SK-N-SH (cell line): ENCODE results near the gene SORBS2. TPM values are rescaled to one million over a fixed set of nuclear protein-coding genes. Genes with fewer than 3 reads are reported as not detected.

Experiments
- CTCF ChIA-PET: fragments of 300-600, 350-600 bp; formaldehyde crosslinking; extraction: SDS; loops from one replicate; lab custom pipeline; 2021; lab: Yijun Ruan, JAX
- POLR2A ChIA-PET: fragments of 350-600 bp; sonication (Branson Sonifier 250); formaldehyde crosslinking; extraction: SDS; loops from one replicate; lab custom pipeline; 2020; ENCODE audit warnings: antibody characterized with exemption, inconsistent platforms; lab: Yijun Ruan, JAX
- DNase-seq: peaks from one replicate; pipeline ENCODE4 v3.0.0; 2012
- H2AFZ ChIP-seq: fragments of 200-600 bp; sonication (generic); 2 replicates; pipeline ENCODE4 v1.8.1; 2016; ENCODE audit warnings: antibody characterized with exemption, mild to moderate bottlenecking, low read depth
- H3F3A ChIP-seq: fragments of 200-600 bp; sonication (generic); replicated peaks from 2 replicates; pipeline ENCODE3; 2016; ENCODE audit warnings: antibody characterized with exemption, mild to moderate bottlenecking; ENCODE audit not compliant: insufficient read depth
- H3K27ac ChIP-seq, 2 experiments: fragments of 200-500 bp in 1 of 2; fragments of 200-600 bp in 1 of 2; sonication (Bioruptor generic) in 1 of 2; sonication (generic), shearing (Covaris generic) in 1 of 2; 2 replicates each; pipeline versions ENCODE4 v1.5.1 to v1.6.1; 2014 to 2016; ENCODE audit warnings: low read depth in 2 of 2, inconsistent platforms in 1 of 2, low read length in 1 of 2, mild to moderate bottlenecking in 1 of 2, mixed read lengths in 1 of 2
- H3K27me3 ChIP-seq: fragments of 200-600 bp; sonication (generic), shearing (Covaris generic); 2 replicates; pipeline ENCODE4 v1.6.1; 2016; ENCODE audit warnings: mixed run types; ENCODE audit not compliant: insufficient read depth
- H3K36me3 ChIP-seq, 2 experiments: fragments of 200-500 bp in 1 of 2; fragments of 200-600 bp in 1 of 2; sonication (Bioruptor generic) in 1 of 2; sonication (generic) in 1 of 2; replicated peaks in 1 of 2; 2 replicates each; pipeline versions ENCODE3 to v1.5.1; 2014 to 2016; ENCODE audit warnings: low read length in 1 of 2, mild to moderate bottlenecking in 1 of 2; ENCODE audit not compliant: insufficient read depth in 2 of 2, control insufficient read depth in 1 of 2
- H3K4me1 ChIP-seq, 2 experiments: fragments of 200-500 bp in 1 of 2; fragments of 200-600 bp in 1 of 2; sonication (Bioruptor generic) in 1 of 2; sonication (generic), shearing (Covaris generic) in 1 of 2; 2 replicates each; pipeline versions ENCODE4 v1.5.1 to v1.6.1; 2014 to 2016; ENCODE audit warnings: low read depth in 1 of 2, low read length in 1 of 2, mixed run types in 1 of 2; ENCODE audit not compliant: insufficient read depth in 2 of 2, control insufficient read depth in 1 of 2
- H3K4me2 ChIP-seq: fragments of 200-600 bp; sonication (generic), shearing (Covaris generic); 2 replicates; pipeline ENCODE4 v1.6.1; 2017; ENCODE audit warnings: mixed run types
- H3K4me3 ChIP-seq, 2 experiments: fragments of 200-500 bp in 1 of 2; fragments of 200-600 bp in 1 of 2; sonication (Bioruptor generic) in 1 of 2; sonication (generic), shearing (Covaris generic) in 1 of 2; 2 replicates each; pipeline versions ENCODE4 v1.5.1 to v1.8.1; 2014 to 2016; ENCODE audit warnings: low read depth in 2 of 2, inconsistent platforms in 1 of 2, low read length in 1 of 2, mild to moderate bottlenecking in 1 of 2, mixed read lengths in 1 of 2, moderate library complexity in 1 of 2
- H3K79me2 ChIP-seq: fragments of 200-600 bp; sonication (generic); 2 replicates; pipeline ENCODE4 v1.8.1; 2017; ENCODE audit warnings: mild to moderate bottlenecking; ENCODE audit not compliant: insufficient read depth
- H3K9ac ChIP-seq: fragments of 200-600 bp; sonication (generic); 2 replicates; pipeline ENCODE4 v1.6.1; 2017; ENCODE audit warnings: mixed run types
- H3K9me2 ChIP-seq: fragments of 200-600 bp; sonication (generic); 2 replicates; pipeline ENCODE4 v1.6.1; 2017; ENCODE audit warnings: mixed run types
- H3K9me3 ChIP-seq: fragments of 200-600 bp; sonication (generic); 2 replicates; pipeline ENCODE4 v1.6.1; 2017; ENCODE audit warnings: mixed run types, mild to moderate bottlenecking, moderate library complexity
- H4K20me1 ChIP-seq: fragments of 200-600 bp; sonication (generic); 2 replicates; pipeline ENCODE4 v1.6.1; 2017; ENCODE audit warnings: mild to moderate bottlenecking, mixed run types; ENCODE audit not compliant: insufficient read depth
- EZH2phosphoT487 ChIP-seq: fragments of 200-600 bp; sonication (generic); IDR thresholded peaks from 2 replicates; pipeline ENCODE4 v1.6.1; 2017; ENCODE audit warnings: low read depth, mixed run types, mild to moderate bottlenecking, antibody characterized with exemption, moderate library complexity, borderline replicate concordance
- FOXJ3 ChIP-seq: sonication (generic); formaldehyde crosslinking; IDR thresholded peaks from 2 replicates; pipeline ENCODE4 v1.5.1; 2020; ENCODE audit warnings: mild to moderate bottlenecking, missing genetic modification reagents
- GABPA ChIP-seq: IDR thresholded peaks from 2 replicates; pipeline ENCODE4 v1.4.0; 2012; ENCODE audit warnings: low read depth, mild to moderate bottlenecking
- JUND ChIP-seq: IDR thresholded peaks from 2 replicates; pipeline ENCODE4 v1.4.0; 2012
- MXI1 ChIP-seq: IDR thresholded peaks from 2 replicates; pipeline ENCODE4 v1.6.1; 2012; ENCODE audit warnings: mild to moderate bottlenecking, low read depth, low read length, improper control_type of control experiment
- RFX5 ChIP-seq: IDR thresholded peaks from 2 replicates; pipeline ENCODE4 v1.6.1; 2012; ENCODE audit warnings: mild to moderate bottlenecking, improper control_type of control experiment, low read length
- SMC3 ChIP-seq: IDR thresholded peaks from 2 replicates; pipeline ENCODE4 v1.6.1; 2012; ENCODE audit warnings: low read depth, low read length, improper control_type of control experiment
- TCF12 ChIP-seq: IDR thresholded peaks from 2 replicates; pipeline ENCODE4 v1.4.0; 2012
- TEAD4 ChIP-seq: IDR thresholded peaks from 2 replicates; pipeline ENCODE4 v1.4.0; 2012; ENCODE audit warnings: mild to moderate bottlenecking, borderline replicate concordance; ENCODE audit not compliant: insufficient read depth
- USF1 ChIP-seq: IDR thresholded peaks from 2 replicates; pipeline ENCODE4 v1.4.0; 2012; ENCODE audit warnings: low read depth, borderline replicate concordance
- YY1 ChIP-seq: IDR thresholded peaks from 2 replicates; pipeline ENCODE4 v1.4.0; 2012; ENCODE audit warnings: low read depth, mild to moderate bottlenecking
- WGBS: methylation state at CpG from one replicate; pipeline ENCODE4 v1.1.6; 2017; ENCODE audit warnings: low lambda C conversion rate; 5-methylcytosine and 5-hydroxymethylcytosine counted together
- polyA plus RNA-seq, 3 experiments: library from polyadenylated mRNA; depleted of rRNA; stranded (reverse); fragments of >200 nt; gene quantifications; 2 replicates each; pipeline ENCODE4 v1.2.3, GENCODE V29; 2012
- TF ChIP-seq, protein P1 (sequence below): fragments of 150-350 bp; IDR thresholded peaks from 2 replicates; pipeline ENCODE4 v1.6.1; 2016; ENCODE audit warnings: mild to moderate bottlenecking, low read depth, low read length
- TF ChIP-seq, protein P2 (sequence below): IDR thresholded peaks from 2 replicates; pipeline ENCODE4; 2012

Gene SORBS2
- polyA plus RNA-seq, 1 of the 3 experiments (the other 2 are of a cell fraction): 2.5 TPM

- no peaks in the 10 kb centered on the region for H4K20me1 ChIP-seq
- no peak overlapping the region for H3K4me2 ChIP-seq
- H3K36me3 ChIP-seq: no peaks in the 10 kb centered on the region
- no peak for DNase-seq
- ChIA-PET POLR2A (no interaction called here), CTCF (no interaction called here)
- no peaks in the 10 kb centered on the region for H3K9me3 ChIP-seq
- H3K9me2 ChIP-seq: no peaks in the 10 kb centered on the region
- no peaks in the 10 kb centered on the region for H3K27me3 ChIP-seq
- H3K9ac ChIP-seq: no peak overlapping the region
- H3K4me3 ChIP-seq: no peak overlapping the region
- H3F3A ChIP-seq: peaks cover 3% of the 10 kb centered on the region
- H3K27ac ChIP-seq: no peak overlapping the region
- peaks cover 0 to 6% of the 10 kb centered on the region in 2 experiments; a peak in 3 of 4 replicates for H3K4me1 ChIP-seq
- TF ChIP-seq SMC3: no peak
- TF ChIP-seq, protein P1, sequence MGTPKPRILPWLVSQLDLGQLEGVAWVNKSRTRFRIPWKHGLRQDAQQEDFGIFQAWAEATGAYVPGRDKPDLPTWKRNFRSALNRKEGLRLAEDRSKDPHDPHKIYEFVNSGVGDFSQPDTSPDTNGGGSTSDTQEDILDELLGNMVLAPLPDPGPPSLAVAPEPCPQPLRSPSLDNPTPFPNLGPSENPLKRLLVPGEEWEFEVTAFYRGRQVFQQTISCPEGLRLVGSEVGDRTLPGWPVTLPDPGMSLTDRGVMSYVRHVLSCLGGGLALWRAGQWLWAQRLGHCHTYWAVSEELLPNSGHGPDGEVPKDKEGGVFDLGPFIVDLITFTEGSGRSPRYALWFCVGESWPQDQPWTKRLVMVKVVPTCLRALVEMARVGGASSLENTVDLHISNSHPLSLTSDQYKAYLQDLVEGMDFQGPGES: no peak
- no peak for TF ChIP-seq TEAD4
- no peak for TF ChIP-seq GABPA
- no peak for TF ChIP-seq TCF12
- no peak for TF ChIP-seq FOXJ3 (CRISPR knock-in tag)
- no peak for TF ChIP-seq USF1
- TF ChIP-seq, protein P2, sequence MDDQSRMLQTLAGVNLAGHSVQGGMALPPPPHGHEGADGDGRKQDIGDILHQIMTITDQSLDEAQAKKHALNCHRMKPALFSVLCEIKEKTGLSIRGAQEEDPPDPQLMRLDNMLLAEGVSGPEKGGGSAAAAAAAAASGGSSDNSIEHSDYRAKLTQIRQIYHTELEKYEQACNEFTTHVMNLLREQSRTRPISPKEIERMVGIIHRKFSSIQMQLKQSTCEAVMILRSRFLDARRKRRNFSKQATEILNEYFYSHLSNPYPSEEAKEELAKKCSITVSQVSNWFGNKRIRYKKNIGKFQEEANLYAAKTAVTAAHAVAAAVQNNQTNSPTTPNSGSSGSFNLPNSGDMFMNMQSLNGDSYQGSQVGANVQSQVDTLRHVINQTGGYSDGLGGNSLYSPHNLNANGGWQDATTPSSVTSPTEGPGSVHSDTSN: no peak
- no peak for TF ChIP-seq YY1
- TF ChIP-seq JUND: no peak
- TF ChIP-seq EZH2phosphoT487: no peak
- TF ChIP-seq, all 33 proteins: peak for 0
- H3K79me2 ChIP-seq: no peaks in the 10 kb centered on the region
- no peak overlapping the region for H2AFZ ChIP-seq
- 57% methylated on average over 5 of the region's 8 CpGs for WGBS
Observed at GRCh38 chr4:185742766-185743165, 69.2 kb downstream of the SORBS2 start.

GRCh38 chr4:185741795-185742194 is 70.2 kb downstream of the SORBS2 start:
- no peak overlapping the region for H3K4me3 ChIP-seq
- 70% methylated on average over 6 of the region's 6 CpGs for WGBS
- no peaks in the 10 kb centered on the region for H4K20me1 ChIP-seq
- no peak for DNase-seq
- ChIA-PET POLR2A (no interaction called here), CTCF (no interaction called here)
- no peak overlapping the region for H2AFZ ChIP-seq
- H3K36me3 ChIP-seq: no peaks in the 10 kb centered on the region
- H3K27me3 ChIP-seq: no peaks in the 10 kb centered on the region
- TF ChIP-seq, protein P1: no peak
- TF ChIP-seq RFX5 (no peak), MXI1 (no peak), TEAD4 (no peak)
- H3K27ac ChIP-seq: no peak overlapping the region
- H3K9me2 ChIP-seq: no peaks in the 10 kb centered on the region
- no peak overlapping the region for H3K9ac ChIP-seq
- H3K9me3 ChIP-seq: no peaks in the 10 kb centered on the region
- H3K4me2 ChIP-seq: no peak overlapping the region
- H3F3A ChIP-seq: peaks cover 3% of the 10 kb centered on the region
- H3K79me2 ChIP-seq: no peaks in the 10 kb centered on the region
- H3K4me1 ChIP-seq: peaks cover 0 to 6% of the 10 kb centered on the region in 2 experiments; a peak in 3 of 4 replicates
